Fibroblast of peridontal ligament (primary cell): ENCODE data around the gene ABCA10.

ENCODE experiments used
- DNase-seq: peaks from one replicate; pipeline ENCODE4 v3.0.0-alpha.2; 2010; ENCODE audit errors: extremely low read depth

Gene ABCA10

DNA sequence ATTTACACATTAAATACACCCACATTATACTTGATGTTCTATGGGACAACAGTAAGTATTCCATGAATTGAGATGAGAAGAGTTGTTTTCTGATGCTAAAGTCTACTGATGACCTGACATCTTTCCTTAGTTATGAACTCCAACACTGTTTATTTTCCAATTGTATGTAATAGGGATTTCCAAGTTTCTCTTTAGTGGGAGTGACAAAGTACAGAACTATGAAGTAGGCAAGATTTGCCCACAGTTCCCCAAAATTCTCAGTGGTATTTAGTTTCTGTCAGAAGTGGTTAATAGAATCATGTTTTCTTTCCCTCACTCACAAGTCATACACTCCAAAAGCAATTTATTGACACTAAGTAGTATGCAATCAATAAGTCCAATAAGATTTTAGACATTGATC is 64.4 kb downstream of the ABCA10 start:
- DNase-seq, result peak; percentile 32

DNA sequence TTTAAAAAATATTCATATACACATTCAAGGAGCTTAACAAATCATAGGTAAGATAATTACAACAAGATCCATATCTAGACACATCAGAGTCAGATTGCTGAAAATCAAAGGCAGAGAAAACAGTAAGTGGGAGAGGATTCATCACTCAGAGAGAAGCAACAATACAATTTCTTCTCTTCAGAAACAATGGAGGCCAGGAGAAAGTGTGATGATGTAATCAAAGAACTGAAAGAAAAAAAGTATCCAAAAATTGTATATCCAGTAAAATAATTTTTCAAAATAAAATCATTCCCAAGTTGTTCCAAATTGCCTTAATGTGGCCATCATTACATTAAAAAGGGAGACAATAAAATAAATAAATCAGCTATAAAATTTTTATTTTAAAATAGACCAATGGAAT is 69.2 kb downstream of the ABCA10 start:
- DNase-seq, result no peak

- no peak for DNase-seq
Measured at GRCh38 chr17:69154267-69154666, 74.4 kb downstream of the ABCA10 start.

GRCh38 chr17:69150333-69150732 is 78.3 kb downstream of the ABCA10 start:
- no peak for DNase-seq

- no peak for DNase-seq
Measured at GRCh38 chr17:69147460-69147859, 81.2 kb downstream of the ABCA10 start.

DNA sequence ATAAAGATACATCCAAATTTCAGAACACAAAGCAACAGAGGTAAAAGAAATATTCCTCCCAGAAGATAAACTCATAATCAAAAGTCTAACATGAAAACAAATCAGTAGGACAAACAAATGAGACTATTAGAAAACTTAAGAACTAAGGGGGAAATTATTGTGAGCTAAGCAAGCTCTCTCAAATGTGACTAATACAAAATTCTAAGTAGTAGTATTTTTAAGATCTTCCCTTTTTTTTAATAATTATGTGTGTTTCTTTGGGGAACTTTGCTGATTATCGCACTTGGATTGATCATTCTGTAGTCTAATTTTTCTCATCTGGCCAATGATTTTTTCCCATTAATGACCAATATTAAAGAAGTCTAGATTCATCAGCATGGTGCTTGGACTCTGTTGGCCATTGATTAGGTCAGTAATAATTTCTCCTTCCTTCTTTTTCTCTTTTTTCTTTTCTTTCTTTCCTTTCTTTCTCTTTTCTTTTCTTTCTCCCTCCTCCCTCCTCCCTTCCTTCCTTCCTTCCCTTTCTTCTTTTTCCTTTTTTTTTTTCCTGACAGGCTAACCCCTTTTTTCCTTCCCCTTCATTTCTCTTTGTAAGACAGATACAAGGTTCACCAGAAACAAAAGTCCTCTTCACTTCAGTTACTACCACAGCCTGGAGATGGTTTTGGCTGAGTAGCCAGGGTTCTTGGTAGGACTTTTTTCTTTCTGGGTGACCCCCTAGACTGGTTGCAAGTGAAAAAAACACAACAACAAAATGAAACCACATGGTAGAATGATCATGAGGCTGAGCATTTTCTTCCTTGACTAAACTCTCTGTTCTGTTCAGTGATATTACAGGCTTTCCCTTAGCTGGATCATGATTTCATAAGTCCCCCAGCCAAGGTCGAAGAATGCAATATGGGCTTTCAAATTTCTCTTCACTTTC is 84.0 kb downstream of the ABCA10 start:
- DNase-seq, result peak; percentile 17

DNA sequence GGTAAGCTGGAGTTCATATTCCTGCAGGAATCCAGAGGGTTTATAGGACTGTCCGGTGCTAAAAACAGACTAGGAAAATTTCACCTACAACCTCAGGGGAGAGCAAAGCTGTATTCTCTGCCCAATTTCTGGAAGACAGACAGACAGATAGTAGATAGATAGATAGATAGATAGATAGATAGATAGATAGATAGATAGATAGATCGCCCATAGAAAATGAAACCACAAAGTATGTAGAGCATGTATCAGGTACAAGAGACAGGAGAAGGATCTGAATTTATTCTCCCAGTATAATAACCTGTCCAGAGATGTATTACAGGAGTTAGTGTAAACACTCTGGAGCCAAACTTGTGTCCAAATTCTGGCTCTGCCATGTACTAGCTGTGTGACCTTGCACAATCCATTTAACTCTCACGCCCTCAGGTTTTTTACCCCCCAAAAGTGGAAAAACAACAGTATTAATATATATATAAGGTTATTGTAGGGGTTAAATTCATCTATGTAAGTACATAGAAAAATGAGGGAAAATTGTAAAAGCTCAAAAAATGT is 84.9 kb downstream of the ABCA10 start:
- DNase-seq, result no peak

- DNase-seq, result no peak
Measured at GRCh38 chr17:69143151-69143550, 85.5 kb downstream of the ABCA10 start.

DNA sequence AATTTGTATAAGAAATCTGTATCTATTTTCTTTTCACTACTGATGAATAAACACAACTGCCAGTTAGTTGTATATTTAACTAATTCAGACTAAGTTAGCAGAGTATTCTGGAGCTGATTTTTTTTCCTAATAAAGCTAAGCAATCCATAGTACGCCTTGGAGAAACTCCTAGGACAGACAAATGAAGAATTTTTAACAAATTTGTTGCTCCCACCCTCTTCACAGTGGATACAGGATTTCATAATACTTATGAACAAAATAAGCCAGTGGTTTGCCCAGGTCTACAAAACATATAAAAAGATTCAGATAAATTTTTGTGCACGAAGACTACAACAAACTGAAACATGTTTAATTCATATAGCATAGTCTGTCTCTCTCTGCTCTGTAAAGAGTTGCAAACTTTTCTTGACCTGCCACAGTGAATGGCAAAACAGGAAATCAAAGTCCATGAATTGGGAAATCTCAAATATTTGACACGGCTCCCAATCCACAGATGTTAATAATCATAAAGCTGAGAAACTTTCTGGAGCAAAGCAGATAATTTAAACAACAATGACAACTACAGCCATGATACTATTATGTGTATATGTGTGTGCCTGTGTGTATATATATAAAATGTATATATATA is 86.3 kb downstream of the ABCA10 start:
- peak; percentile 92 for DNase-seq

DNA sequence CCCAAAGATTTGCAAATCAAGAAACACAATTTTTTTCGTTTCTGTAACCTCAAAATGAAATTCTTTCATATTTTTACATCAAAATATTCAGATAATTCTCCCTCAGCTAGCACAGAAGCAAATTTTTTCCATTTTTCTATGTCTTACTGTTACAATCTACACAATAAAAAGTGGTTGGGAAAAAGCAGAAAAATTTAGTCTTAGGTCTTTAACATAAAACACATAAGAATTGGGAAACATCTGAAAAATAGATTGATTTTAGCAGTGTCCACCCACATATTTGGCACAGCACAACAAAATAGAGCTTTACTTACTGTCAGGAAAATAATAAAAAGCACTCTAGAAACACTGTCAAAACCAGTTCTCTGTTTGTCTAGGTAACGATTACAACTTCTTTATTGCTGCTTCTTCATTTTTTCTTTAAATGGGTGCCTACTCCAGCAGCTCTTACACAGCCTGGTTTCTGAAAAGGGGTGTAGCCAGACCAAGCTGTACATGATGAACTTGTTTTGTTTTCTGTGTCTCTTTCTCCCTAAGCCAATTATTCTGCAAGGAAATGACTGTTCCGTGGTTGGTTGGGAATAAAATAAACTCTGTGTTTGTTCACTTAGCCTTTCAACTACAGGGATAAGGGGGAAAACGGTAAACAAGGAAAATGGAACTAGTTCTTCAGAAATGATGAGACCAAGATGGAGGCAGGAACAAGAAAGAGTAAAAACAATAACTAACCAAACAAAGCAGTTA is 87.0 kb downstream of the ABCA10 start, which contains the start of gene ABCA6:
ABCA6 (minus strand) TSS at position 465 of the 744 bp plus-strand sequence. CDS start 1,192 bp downstream, outside the sequence.
- DNase-seq, result peak; percentile 74

DNA sequence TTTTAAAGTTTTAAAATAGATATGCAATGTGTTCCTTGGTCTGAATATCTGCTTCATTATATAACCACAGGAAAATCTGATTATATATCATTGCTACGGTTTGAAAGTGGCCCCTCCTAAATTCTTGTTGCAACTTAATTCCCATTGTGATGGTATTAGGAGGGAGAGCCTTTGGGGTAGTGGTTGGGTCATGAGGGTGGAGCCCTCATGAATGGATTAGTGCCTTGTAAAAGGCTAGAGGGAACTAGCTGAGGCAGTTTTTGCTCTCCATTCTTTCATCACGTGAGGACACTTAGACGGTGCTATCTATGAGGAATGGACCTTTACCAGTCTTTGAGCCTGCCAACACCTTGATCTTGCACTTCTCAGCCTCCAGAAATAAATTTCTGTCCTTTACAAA is 94.5 kb downstream of the ABCA10 start:
- DNase-seq, result no peak

DNA sequence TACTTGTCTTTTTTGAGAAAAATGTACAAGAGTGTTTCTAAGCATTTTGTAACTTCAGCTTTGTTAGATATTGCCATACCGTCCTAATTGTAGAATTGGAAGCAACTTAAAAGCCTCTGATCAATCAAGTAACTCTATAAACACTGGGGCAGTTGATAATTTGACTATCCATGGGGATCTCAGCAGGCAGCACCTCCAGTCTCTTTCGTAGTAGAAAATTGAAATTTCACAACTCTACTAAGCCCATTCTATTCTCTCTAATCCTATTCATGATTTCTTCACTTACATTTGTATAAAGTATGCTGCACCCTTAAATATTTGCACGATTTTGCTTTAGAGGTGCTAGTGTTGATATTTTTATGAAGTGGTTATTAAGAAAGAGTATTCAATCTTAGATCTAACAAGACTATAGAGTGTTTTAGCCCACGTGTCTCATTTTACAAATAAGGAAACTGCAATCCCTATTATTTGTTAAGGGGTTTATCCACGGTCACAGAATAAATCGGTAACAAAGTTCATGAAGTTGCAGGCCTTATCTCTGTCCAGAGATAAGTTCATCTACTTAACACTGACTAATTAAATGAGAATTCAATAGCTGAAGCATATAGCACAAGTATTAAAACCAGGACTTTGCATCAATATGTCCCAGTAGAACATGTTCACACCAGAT is 97.9 kb downstream of the ABCA10 start:
- DNase-seq, result no peak

GRCh38 chr17:69123626-69124025 is 105.0 kb downstream of the ABCA10 start:
- no peak for DNase-seq

GRCh38 chr17:69122065-69122464 is 106.6 kb downstream of the ABCA10 start:
- no peak for DNase-seq

DNA sequence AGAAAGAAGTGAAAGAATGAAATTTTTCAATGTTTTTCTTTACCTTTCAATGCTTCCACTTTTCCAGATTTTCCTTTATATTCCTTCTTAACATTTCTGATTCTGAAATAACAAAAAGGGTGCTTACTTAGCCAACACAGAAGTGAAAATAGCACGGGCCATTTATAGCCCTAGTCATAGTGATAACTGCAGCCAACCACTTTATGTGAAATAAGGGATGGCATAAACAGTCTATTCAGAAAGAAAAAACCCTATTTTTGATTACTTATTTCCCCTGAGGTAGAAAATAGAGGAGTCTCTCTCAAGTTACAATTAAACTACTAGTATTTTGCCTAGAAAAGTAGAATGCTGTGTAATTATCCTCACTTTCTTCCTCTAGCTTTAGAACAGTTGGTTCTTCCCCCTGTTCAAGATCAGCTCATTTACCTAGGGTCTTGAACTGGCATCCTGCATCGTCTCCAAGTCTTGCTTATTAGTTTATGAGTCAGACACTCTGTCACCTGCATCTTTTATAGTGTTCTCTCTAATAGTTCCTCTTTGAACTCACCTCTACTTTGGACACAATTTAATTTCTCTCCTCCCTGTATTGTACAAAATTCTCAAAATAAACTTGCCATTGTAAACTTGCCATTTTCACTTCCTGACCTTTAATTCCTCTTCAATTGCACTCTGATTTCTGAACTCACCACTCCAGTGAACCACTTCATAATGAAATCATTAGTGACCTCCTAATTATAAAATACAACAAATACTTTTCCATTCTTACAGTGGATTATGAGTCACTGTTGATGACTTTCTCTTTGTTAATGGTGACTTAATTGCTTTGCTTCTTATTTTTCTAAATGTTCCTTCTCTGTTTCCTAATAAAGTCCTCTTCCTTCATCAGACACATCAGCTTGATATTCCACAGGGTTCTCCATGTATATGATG is 110.5 kb downstream of the ABCA10 start:
- peak; percentile 5 for DNase-seq

GRCh38 chr17:69111794-69112193 is 116.8 kb downstream of the ABCA10 start:
- no peak for DNase-seq

GRCh38 chr17:69105907-69106730 is 122.5 kb downstream of the ABCA10 start:
- DNase-seq, result no peak

DNA sequence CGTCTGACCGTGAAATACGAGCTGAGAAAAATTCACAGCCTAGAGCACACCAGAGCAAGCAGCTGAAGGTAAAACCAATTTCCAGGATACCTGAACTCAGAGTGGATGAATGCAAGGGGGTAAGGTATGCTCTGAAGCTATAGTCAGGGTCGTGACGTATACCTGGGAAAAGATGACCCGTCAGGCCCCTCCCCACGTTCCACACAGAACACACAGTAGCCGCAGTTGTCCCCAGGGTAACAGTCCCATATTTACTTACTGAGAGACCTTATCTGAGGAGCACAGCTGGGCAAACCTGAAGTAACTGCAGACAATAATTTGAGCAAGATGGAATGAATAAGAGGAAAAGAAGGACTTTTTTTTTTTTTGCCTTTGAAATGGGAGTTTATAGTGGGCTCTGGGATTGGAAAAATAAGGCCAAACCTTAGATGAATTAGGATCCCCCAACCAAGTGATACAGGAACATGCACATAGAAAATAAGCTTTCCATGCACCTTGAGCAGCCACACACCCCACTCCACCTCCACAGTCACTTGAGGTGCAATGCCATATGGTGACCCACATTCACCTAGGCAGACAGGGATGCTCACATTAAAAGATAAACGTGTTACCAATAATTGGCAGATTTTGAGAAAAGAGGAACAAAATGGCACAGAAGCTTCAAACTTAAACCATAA is 124.9 kb downstream of the ABCA10 start:
- no peak for DNase-seq

DNA sequence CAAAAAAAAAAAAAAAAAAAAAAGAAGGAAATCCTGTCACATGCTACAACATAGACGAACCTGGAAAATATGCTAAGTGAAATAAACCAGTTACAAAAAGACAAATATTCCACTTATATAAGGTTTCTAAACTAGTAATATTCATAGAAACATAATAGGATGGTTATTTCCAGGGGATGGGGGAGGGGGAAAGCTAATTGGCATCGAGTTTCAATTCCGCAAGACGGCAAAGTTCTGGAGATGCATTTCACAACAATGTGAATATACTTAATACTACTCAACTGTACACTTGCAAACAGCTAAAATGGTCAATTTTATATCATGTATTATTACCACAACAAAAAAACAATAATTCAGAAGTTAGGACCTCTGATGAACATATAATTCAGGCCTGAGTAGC is 130.0 kb downstream of the ABCA10 start:
- no peak for DNase-seq
